Cardiac atrium fibroblast (primary cell): ENCODE results near the gene ZNF528. TPM values are rescaled to one million over a fixed set of nuclear protein-coding genes. Genes with fewer than 3 reads are reported as not detected.

Experiments
- total RNA-seq: library from RNA; depleted of rRNA; stranded (reverse); fragments of >200 nt; gene quantifications from 2 replicates; pipeline ENCODE4 v1.2.3, GENCODE V29; 2015

The ZNF528 gene
- 7.8 and 17.3 TPM in 2 replicates for total RNA-seq

GRCh38 chr19:52397310-52398080, at the start of gene ZNF528:
TSS of gene ZNF528 (plus strand) at chr19:52397849. CDS start at chr19:52402014, 4,165 bp downstream.

GRCh38 chr19:52369559-52370340, 27.9 kb upstream of the ZNF528 start, which contains the start of gene ZNF880:
TSS of gene ZNF880 (plus strand) at chr19:52369923. CDS start at chr19:52369966, 43 bp downstream.

GRCh38 chr19:52428937-52429336, 31.3 kb downstream of the ZNF528 start, which contains the start of gene ZNF534:
TSS of gene ZNF534 (plus strand) at chr19:52429148. CDS start at chr19:52431475, 2,327 bp downstream.

GRCh38 chr19:52453324-52454094, 55.9 kb downstream of the ZNF528 start, which contains the start of gene ZNF578:
TSS of gene ZNF578 (plus strand) at chr19:52453553. CDS start at chr19:52501846, 48,293 bp downstream.

Other genes with a start within 250 kb of the ZNF528 start
- gene ZNF836, start 226.2 kb upstream of the ZNF528 start, total RNA-seq = 3.1 and 11.0 TPM in 2 replicates
- gene PPP2R1A, start 207.8 kb upstream of the ZNF528 start, total RNA-seq = 212 and 214 TPM in 2 replicates
- 4.3 and 5.5 TPM in 2 replicates for gene ZNF766, start 128.3 kb upstream of the ZNF528 start, total RNA-seq
- 4.5 and 9.7 TPM in 2 replicates for gene ZNF480, start 100.7 kb upstream of the ZNF528 start, total RNA-seq
- 3.2 and 3.4 TPM in 2 replicates for gene ZNF610, start 61.6 kb upstream of the ZNF528 start, total RNA-seq
- gene ZNF880, start 27.9 kb upstream of the ZNF528 start, total RNA-seq = 11.0 and 23.7 TPM in 2 replicates
- gene ZNF534, start 31.3 kb downstream of the ZNF528 start, total RNA-seq = not detected in 2 replicates
- 0.36 and 2.4 TPM in 2 replicates for gene ZNF578, start 55.7 kb downstream of the ZNF528 start, total RNA-seq
- 4.5 and 9.7 TPM in 2 replicates for gene ZNF808, start 129.8 kb downstream of the ZNF528 start, total RNA-seq
- 8.3 and 13.4 TPM in 2 replicates for gene ZNF701, start 172.4 kb downstream of the ZNF528 start, total RNA-seq
- gene ZNF83, start 240.5 kb downstream of the ZNF528 start, total RNA-seq = 16.7 and 18.2 TPM in 2 replicates